Keratinocyte (primary cell): Measurements from ENCODE around the gene OTUD4. TPM values are rescaled to one million over a fixed set of nuclear protein-coding genes. Genes with fewer than 3 reads are reported as not detected.
"Not testable (repeated sequence)": the region's sequence is repeated elsewhere in the genome, so short reads cannot be mapped to it uniquely, and the experiment has no call there.

ENCODE experiments used
- DNase-seq: peaks from one replicate; pipeline ENCODE4 v3.0.0-alpha.2; 2011; ENCODE audit warnings: low read depth, missing footprints, low spot score
- FAIRE-seq: peaks from 2 replicates; lab custom pipeline; 2011; peaks lifted over from hg19 to GRCh38; lab: Jason Lieb, UNC
- H2AFZ ChIP-seq: 2 replicates; pipeline ENCODE4 v1.6.0; 2012; ENCODE audit warnings: low read length, control low read depth, inconsistent platforms; ENCODE audit not compliant: control insufficient read depth
- H3K27ac ChIP-seq: 2 replicates; pipeline ENCODE4 v1.5.1; 2011; ENCODE audit warnings: low read length; ENCODE audit not compliant: control insufficient read depth, insufficient read depth
- H3K27me3 ChIP-seq: 3 replicates; pipeline ENCODE4 v1.6.0; 2011; ENCODE audit warnings: low read length; ENCODE audit not compliant: control insufficient read depth, insufficient read depth; ENCODE audit errors: extremely low read depth
- H3K36me3 ChIP-seq, 2 experiments: 2 replicates in 1 of 2; 3 replicates in 1 of 2; pipeline ENCODE4 v1.5.1; 2011; ENCODE audit warnings: low read length in 2 of 2, mild to moderate bottlenecking in 1 of 2; ENCODE audit not compliant: control insufficient read depth in 2 of 2, insufficient read depth in 2 of 2; ENCODE audit errors: extremely low read depth in 1 of 2
- H3K4me1 ChIP-seq: 3 replicates; pipeline ENCODE4 v1.5.1; 2011; ENCODE audit warnings: low read length; ENCODE audit not compliant: control insufficient read depth, insufficient read depth; ENCODE audit errors: extremely low read depth
- H3K4me2 ChIP-seq: 3 replicates; pipeline ENCODE4 v1.6.0; 2011; ENCODE audit warnings: low read depth, low read length; ENCODE audit not compliant: control insufficient read depth, insufficient read depth; ENCODE audit errors: extremely low read depth
- H3K4me3 ChIP-seq, 3 experiments: fragments of 200-600 bp in 1 of 3; sonication (generic) in 1 of 3; 2 replicates in 2 of 3; 3 replicates in 1 of 3; pipeline ENCODE4 v1.5.1; 2011 to 2016; ENCODE audit warnings: low read length in 3 of 3, mild to moderate bottlenecking in 3 of 3, control low read depth in 2 of 3, inconsistent platforms in 1 of 3, low read depth in 1 of 3, mixed read lengths in 1 of 3, mixed run types in 1 of 3, moderate library complexity in 1 of 3; ENCODE audit not compliant: control insufficient read depth in 2 of 3, insufficient read depth in 2 of 3; ENCODE audit errors: extremely low read depth in 1 of 3
- H3K79me2 ChIP-seq: 2 replicates; pipeline ENCODE4 v1.6.0; 2012; ENCODE audit warnings: low read length; ENCODE audit not compliant: control insufficient read depth, insufficient read depth
- H3K9ac ChIP-seq: 3 replicates; pipeline ENCODE4 v1.6.0; 2011; ENCODE audit warnings: low read length; ENCODE audit not compliant: control insufficient read depth, insufficient read depth; ENCODE audit errors: extremely low read depth
- H3K9me1 ChIP-seq: 3 replicates; pipeline ENCODE4 v1.6.0; 2011; ENCODE audit warnings: low read length; ENCODE audit not compliant: control insufficient read depth, insufficient read depth; ENCODE audit errors: extremely low read depth
- H3K9me3 ChIP-seq: 2 replicates; pipeline ENCODE4 v1.5.1; 2012; ENCODE audit warnings: low read depth, low read length; ENCODE audit not compliant: control insufficient read depth
- H4K20me1 ChIP-seq: 3 replicates; pipeline ENCODE4 v1.6.0; 2011; ENCODE audit warnings: low read length; ENCODE audit not compliant: control insufficient read depth, insufficient read depth; ENCODE audit errors: extremely low read depth
- EZH2 ChIP-seq: IDR thresholded peaks from one replicate; pipeline ENCODE4 v1.6.1; 2012; ENCODE audit warnings: inconsistent platforms, mild to moderate bottlenecking, low read length, moderate library complexity
- dilution Hi-C: fragments of 300-500 bp; cut with MboI; formaldehyde crosslinking; loops from one replicate; pipeline ENCODE4 v1.7.0; 2020; ENCODE audit warnings: low sequenced_read_pairs; ENCODE audit not compliant: extremely low pct_ligation_motif_present
- polyA minus RNA-seq, 3 experiments: library from RNA; depleted of rRNA, polyadenylated mRNA; stranded (reverse); fragments of >200 nt; gene quantifications; 1 replicate in 1 of 3; 2 replicates in 1 of 3; 3 replicates in 1 of 3; pipeline ENCODE4 v1.2.3, GENCODE V29; 2011
- polyA plus RNA-seq, 5 experiments: library from polyadenylated mRNA; depleted of rRNA in 3 of 5; stranded (reverse) in 3 of 5; stranded (forward) in 1 of 5; unstranded in 1 of 5; fragments of >200 nt; gene quantifications; 1 replicate in 1 of 5; 2 replicates in 3 of 5; 3 replicates in 1 of 5; pipeline versions ENCODE4 v1.2.1 to v1.2.3, GENCODE V29; 2011 to 2012; ENCODE audit warnings: missing spikeins in 2 of 5, low read depth in 1 of 5, low replicate concordance in 1 of 5
- TF ChIP-seq, protein P1 (sequence below), 3 experiments: IDR thresholded peaks in 1 of 3; conservative IDR thresholded peaks in 1 of 3; optimal IDR thresholded peaks in 1 of 3; 2 replicates in 2 of 3; 3 replicates in 1 of 3; pipeline versions ENCODE3 to v1.5.1; 2011; ENCODE audit warnings: low read length in 3 of 3, mild to moderate bottlenecking in 3 of 3, moderate library complexity in 2 of 3, control low read depth in 1 of 3, inconsistent platforms in 1 of 3; ENCODE audit not compliant: insufficient read depth in 2 of 3; ENCODE audit errors: extremely low read depth in 1 of 3

Gene OTUD4
- polyA plus RNA-seq (20.0 to 30.2 TPM (median 25.1 TPM) in 3 replicates), polyA minus RNA-seq (24.5 to 52.3 TPM (median 36.4 TPM) in 3 replicates)
- 17.7 TPM for polyA plus RNA-seq (2011; ENCODE audit: low read depth)
- 15.4 and 28.1 TPM in 2 replicates for polyA plus RNA-seq (2011; cell fraction: cytosol; rRNA removed)
- 29.9 and 43.7 TPM in 2 replicates for polyA plus RNA-seq (2011; cell fraction: nucleus; rRNA removed)
- polyA plus RNA-seq (2012; ENCODE audit: low replicate concordance): 12.2 and 19.6 TPM in 2 replicates
- polyA minus RNA-seq (2011; cell fraction: cytosol; rRNA and poly(A)+ RNA removed): 27.4 TPM
- polyA minus RNA-seq (2011; cell fraction: nucleus; rRNA and poly(A)+ RNA removed): 39.4 and 70.4 TPM in 2 replicates

DNA sequence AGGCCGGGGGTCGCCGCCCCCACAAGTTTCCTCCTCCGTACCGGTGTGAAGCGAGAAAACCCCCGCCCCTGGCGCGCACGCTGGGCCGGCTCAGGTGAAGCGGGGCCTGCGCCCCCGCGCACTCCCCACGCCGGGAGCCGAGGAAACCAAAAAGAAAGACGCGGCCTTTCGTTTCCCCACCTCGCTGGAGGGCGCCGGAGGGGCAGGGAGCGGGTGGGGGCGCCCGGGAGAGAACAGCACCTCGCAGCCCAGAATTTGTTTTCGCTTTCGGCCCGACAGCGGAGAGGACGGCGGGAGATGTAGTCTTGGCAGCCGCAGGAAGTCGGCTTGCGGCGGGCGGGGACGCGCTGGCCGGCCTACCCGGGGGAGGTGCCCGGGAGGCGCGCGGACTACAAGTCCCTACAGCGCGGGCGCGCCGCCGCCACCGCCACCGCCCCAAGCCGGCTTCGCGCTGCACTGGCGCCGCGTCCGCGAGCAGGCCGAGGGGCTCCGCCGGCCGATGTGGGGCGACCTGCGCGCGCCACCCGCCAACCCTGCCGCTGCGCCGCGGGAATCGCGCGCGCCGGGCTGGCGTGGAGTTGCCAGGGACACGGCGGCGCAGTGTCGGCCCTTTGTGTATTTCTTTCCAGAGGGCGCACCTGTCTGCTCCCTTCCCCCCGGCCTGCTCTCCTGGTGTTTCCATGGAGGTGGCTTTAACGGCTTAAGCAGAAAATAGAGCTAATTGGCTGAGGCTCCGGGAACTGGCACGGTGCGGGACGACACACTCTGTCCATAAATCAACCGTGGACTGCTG lies at the start of gene OTUD4:
Gene OTUD4, minus strand, starts transcription at position 292 of the 793 bp plus-strand sequence. CDS start 616 bp downstream, outside the sequence.
- peak within 1 kb of the TSS; percentile 99 for H3K4me2 ChIP-seq
- DNase-seq (no peak), FAIRE-seq (no peak)
- dilution Hi-C loops: no loop called here
- peaks cover 2% of the 10 kb centered on the region for H3K9me1 ChIP-seq
- no peaks in the 10 kb centered on the region for H3K9me3 ChIP-seq
- no peaks in the 10 kb centered on the region for H3K27me3 ChIP-seq
- TF ChIP-seq EZH2: no peak
- TF ChIP-seq, protein P1, sequence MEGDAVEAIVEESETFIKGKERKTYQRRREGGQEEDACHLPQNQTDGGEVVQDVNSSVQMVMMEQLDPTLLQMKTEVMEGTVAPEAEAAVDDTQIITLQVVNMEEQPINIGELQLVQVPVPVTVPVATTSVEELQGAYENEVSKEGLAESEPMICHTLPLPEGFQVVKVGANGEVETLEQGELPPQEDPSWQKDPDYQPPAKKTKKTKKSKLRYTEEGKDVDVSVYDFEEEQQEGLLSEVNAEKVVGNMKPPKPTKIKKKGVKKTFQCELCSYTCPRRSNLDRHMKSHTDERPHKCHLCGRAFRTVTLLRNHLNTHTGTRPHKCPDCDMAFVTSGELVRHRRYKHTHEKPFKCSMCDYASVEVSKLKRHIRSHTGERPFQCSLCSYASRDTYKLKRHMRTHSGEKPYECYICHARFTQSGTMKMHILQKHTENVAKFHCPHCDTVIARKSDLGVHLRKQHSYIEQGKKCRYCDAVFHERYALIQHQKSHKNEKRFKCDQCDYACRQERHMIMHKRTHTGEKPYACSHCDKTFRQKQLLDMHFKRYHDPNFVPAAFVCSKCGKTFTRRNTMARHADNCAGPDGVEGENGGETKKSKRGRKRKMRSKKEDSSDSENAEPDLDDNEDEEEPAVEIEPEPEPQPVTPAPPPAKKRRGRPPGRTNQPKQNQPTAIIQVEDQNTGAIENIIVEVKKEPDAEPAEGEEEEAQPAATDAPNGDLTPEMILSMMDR (optimal IDR thresholded peaks at IDR 0.05 in 1 of 3, IDR thresholded peaks at IDR 0.05 in 1 of 3, conservative IDR thresholded peaks at IDR 0.05 in 1 of 3; ENCODE audit: extremely low read depth in 1 of 3, insufficient read depth in 2 of 3, low read length in 3 of 3): peak in 1 of 3 experiments; percentile 27
- H4K20me1 ChIP-seq: no peaks in the 10 kb centered on the region
- no peaks in the 10 kb centered on the region for H3K36me3 ChIP-seq
- H3K4me3 ChIP-seq: peak within 1 kb of the TSS; percentile 80 to 96 (median 86)
- peak within 1 kb of the TSS; percentile 95 for H2AFZ ChIP-seq
- peak within 1 kb of the TSS; percentile 98 for H3K27ac ChIP-seq
- peaks cover 20% of the 10 kb centered on the region for H3K4me1 ChIP-seq
- H3K9ac ChIP-seq: peak within 1 kb of the TSS; percentile 91
- H3K79me2 ChIP-seq: peaks cover 40% of the 10 kb centered on the region

- H3K36me3 ChIP-seq, H3K4me1 ChIP-seq, H4K20me1 ChIP-seq, H3K4me3 ChIP-seq, H3K79me2 ChIP-seq, H2AFZ ChIP-seq, H3K4me2 ChIP-seq, H3K9me3 ChIP-seq, H3K27ac ChIP-seq, H3K27me3 ChIP-seq, FAIRE-seq, H3K9me1 ChIP-seq, DNase-seq, H3K9ac ChIP-seq: not testable (repeated sequence)
- dilution Hi-C loops: loop anchor here (25.0 kb wide), 1 partner anchor 389 kb away; the partner anchor contains the start of gene MMAA
Observed at GRCh38 chr4:145223228-145223627, 42.8 kb upstream of the OTUD4 start.

DNA sequence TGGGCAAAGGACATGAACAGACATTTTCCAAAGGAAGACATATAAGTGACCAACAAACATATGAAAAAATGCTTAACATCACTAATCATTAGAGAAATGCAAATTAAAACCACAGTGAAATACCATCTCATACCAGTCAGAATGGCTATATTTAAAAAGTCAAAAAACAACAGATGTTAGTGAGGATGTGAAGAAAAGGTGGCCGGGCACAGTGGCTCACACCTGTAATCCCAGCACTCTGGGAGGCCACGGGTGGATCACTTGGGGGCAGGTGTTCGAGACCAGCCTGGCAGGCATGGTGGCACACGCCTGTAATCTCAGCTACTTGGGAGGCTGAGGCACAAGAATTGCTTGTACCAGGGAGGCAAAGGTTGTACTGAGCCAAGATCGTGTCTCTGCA lies 41.1 kb upstream of the OTUD4 start:
- H3K4me3 ChIP-seq, H4K20me1 ChIP-seq, H3K4me1 ChIP-seq, H3K79me2 ChIP-seq, FAIRE-seq, H3K4me2 ChIP-seq, H3K27me3 ChIP-seq, H3K9me1 ChIP-seq, H3K9me3 ChIP-seq, H3K9ac ChIP-seq, DNase-seq, H3K36me3 ChIP-seq, H3K27ac ChIP-seq, H2AFZ ChIP-seq: not testable (repeated sequence)
- dilution Hi-C loops: loop anchor here (25.0 kb wide), 1 partner anchor 391 kb away; the partner anchor contains the start of gene MMAA
